Testis (tissue), 2 donors: Measurements from ENCODE around the gene BCAS3.

ENCODE experiments used
- POLR2A ChIP-seq: fragments of 450-650 bp; IDR thresholded peaks from one replicate; pipeline ENCODE4 v1.6.1; 2017; ENCODE audit warnings: antibody characterized with exemption, mild to moderate bottlenecking, moderate library complexity
- TF ChIP-seq, protein P1 (sequence below), 3 experiments: fragments of 450-650 bp in 2 of 3; fragments of 200-600 bp in 1 of 3; sonication (generic) in 1 of 3; IDR thresholded peaks; one replicate each; pipeline ENCODE4 v1.5.1; 2016 to 2019; ENCODE audit warnings: antibody characterized with exemption in 3 of 3, mild to moderate bottlenecking in 2 of 3, moderate library complexity in 1 of 3

- TF ChIP-seq, protein P1, sequence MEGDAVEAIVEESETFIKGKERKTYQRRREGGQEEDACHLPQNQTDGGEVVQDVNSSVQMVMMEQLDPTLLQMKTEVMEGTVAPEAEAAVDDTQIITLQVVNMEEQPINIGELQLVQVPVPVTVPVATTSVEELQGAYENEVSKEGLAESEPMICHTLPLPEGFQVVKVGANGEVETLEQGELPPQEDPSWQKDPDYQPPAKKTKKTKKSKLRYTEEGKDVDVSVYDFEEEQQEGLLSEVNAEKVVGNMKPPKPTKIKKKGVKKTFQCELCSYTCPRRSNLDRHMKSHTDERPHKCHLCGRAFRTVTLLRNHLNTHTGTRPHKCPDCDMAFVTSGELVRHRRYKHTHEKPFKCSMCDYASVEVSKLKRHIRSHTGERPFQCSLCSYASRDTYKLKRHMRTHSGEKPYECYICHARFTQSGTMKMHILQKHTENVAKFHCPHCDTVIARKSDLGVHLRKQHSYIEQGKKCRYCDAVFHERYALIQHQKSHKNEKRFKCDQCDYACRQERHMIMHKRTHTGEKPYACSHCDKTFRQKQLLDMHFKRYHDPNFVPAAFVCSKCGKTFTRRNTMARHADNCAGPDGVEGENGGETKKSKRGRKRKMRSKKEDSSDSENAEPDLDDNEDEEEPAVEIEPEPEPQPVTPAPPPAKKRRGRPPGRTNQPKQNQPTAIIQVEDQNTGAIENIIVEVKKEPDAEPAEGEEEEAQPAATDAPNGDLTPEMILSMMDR (IDR thresholded peaks at IDR 0.05): no peak
- TF ChIP-seq POLR2A: no peak
Measured at GRCh38 chr17:60678118-60678444, 430 bp downstream of the BCAS3 start.
